Keratinocyte (primary cell): Measurements from ENCODE around the gene HAO2. TPM values are rescaled to one million over a fixed set of nuclear protein-coding genes. Genes with fewer than 3 reads are reported as not detected.

Experiments
- DNase-seq: peaks from one replicate; pipeline ENCODE4 v3.0.0-alpha.2; 2011; ENCODE audit warnings: low read depth, missing footprints, low spot score
- FAIRE-seq: peaks from 2 replicates; lab custom pipeline; 2011; peaks lifted over from hg19 to GRCh38; lab: Jason Lieb, UNC
- H2AFZ ChIP-seq: 2 replicates; pipeline ENCODE4 v1.6.0; 2012; ENCODE audit warnings: low read length, control low read depth, inconsistent platforms; ENCODE audit not compliant: control insufficient read depth
- H3K27ac ChIP-seq: 2 replicates; pipeline ENCODE4 v1.5.1; 2011; ENCODE audit warnings: low read length; ENCODE audit not compliant: control insufficient read depth, insufficient read depth
- H3K27me3 ChIP-seq: 3 replicates; pipeline ENCODE4 v1.6.0; 2011; ENCODE audit warnings: low read length; ENCODE audit not compliant: control insufficient read depth, insufficient read depth; ENCODE audit errors: extremely low read depth
- H3K36me3 ChIP-seq, 2 experiments: 2 replicates in 1 of 2; 3 replicates in 1 of 2; pipeline ENCODE4 v1.5.1; 2011; ENCODE audit warnings: low read length in 2 of 2, mild to moderate bottlenecking in 1 of 2; ENCODE audit not compliant: control insufficient read depth in 2 of 2, insufficient read depth in 2 of 2; ENCODE audit errors: extremely low read depth in 1 of 2
- H3K4me1 ChIP-seq: 3 replicates; pipeline ENCODE4 v1.5.1; 2011; ENCODE audit warnings: low read length; ENCODE audit not compliant: control insufficient read depth, insufficient read depth; ENCODE audit errors: extremely low read depth
- H3K4me2 ChIP-seq: 3 replicates; pipeline ENCODE4 v1.6.0; 2011; ENCODE audit warnings: low read depth, low read length; ENCODE audit not compliant: control insufficient read depth, insufficient read depth; ENCODE audit errors: extremely low read depth
- H3K4me3 ChIP-seq, 3 experiments: fragments of 200-600 bp in 1 of 3; sonication (generic) in 1 of 3; 2 replicates in 2 of 3; 3 replicates in 1 of 3; pipeline ENCODE4 v1.5.1; 2011 to 2016; ENCODE audit warnings: low read length in 3 of 3, mild to moderate bottlenecking in 3 of 3, control low read depth in 2 of 3, inconsistent platforms in 1 of 3, low read depth in 1 of 3, mixed read lengths in 1 of 3, mixed run types in 1 of 3, moderate library complexity in 1 of 3; ENCODE audit not compliant: control insufficient read depth in 2 of 3, insufficient read depth in 2 of 3; ENCODE audit errors: extremely low read depth in 1 of 3
- H3K79me2 ChIP-seq: 2 replicates; pipeline ENCODE4 v1.6.0; 2012; ENCODE audit warnings: low read length; ENCODE audit not compliant: control insufficient read depth, insufficient read depth
- H3K9ac ChIP-seq: 3 replicates; pipeline ENCODE4 v1.6.0; 2011; ENCODE audit warnings: low read length; ENCODE audit not compliant: control insufficient read depth, insufficient read depth; ENCODE audit errors: extremely low read depth
- H3K9me1 ChIP-seq: 3 replicates; pipeline ENCODE4 v1.6.0; 2011; ENCODE audit warnings: low read length; ENCODE audit not compliant: control insufficient read depth, insufficient read depth; ENCODE audit errors: extremely low read depth
- H3K9me3 ChIP-seq: 2 replicates; pipeline ENCODE4 v1.5.1; 2012; ENCODE audit warnings: low read depth, low read length; ENCODE audit not compliant: control insufficient read depth
- H4K20me1 ChIP-seq: 3 replicates; pipeline ENCODE4 v1.6.0; 2011; ENCODE audit warnings: low read length; ENCODE audit not compliant: control insufficient read depth, insufficient read depth; ENCODE audit errors: extremely low read depth
- EZH2 ChIP-seq: IDR thresholded peaks from one replicate; pipeline ENCODE4 v1.6.1; 2012; ENCODE audit warnings: inconsistent platforms, mild to moderate bottlenecking, low read length, moderate library complexity
- dilution Hi-C: fragments of 300-500 bp; cut with MboI; formaldehyde crosslinking; loops from one replicate; pipeline ENCODE4 v1.7.0; 2020; ENCODE audit warnings: low sequenced_read_pairs; ENCODE audit not compliant: extremely low pct_ligation_motif_present
- polyA plus RNA-seq, 5 experiments: library from polyadenylated mRNA; depleted of rRNA in 3 of 5; stranded (reverse) in 3 of 5; stranded (forward) in 1 of 5; unstranded in 1 of 5; fragments of >200 nt; gene quantifications; 1 replicate in 1 of 5; 2 replicates in 3 of 5; 3 replicates in 1 of 5; pipeline versions ENCODE4 v1.2.1 to v1.2.3, GENCODE V29; 2011 to 2012; ENCODE audit warnings: missing spikeins in 2 of 5, low read depth in 1 of 5, low replicate concordance in 1 of 5
- TF ChIP-seq, protein P1 (sequence below), 3 experiments: IDR thresholded peaks in 1 of 3; conservative IDR thresholded peaks in 1 of 3; optimal IDR thresholded peaks in 1 of 3; 2 replicates in 2 of 3; 3 replicates in 1 of 3; pipeline versions ENCODE3 to v1.5.1; 2011; ENCODE audit warnings: low read length in 3 of 3, mild to moderate bottlenecking in 3 of 3, moderate library complexity in 2 of 3, control low read depth in 1 of 3, inconsistent platforms in 1 of 3; ENCODE audit not compliant: insufficient read depth in 2 of 3; ENCODE audit errors: extremely low read depth in 1 of 3

The HAO2 gene
- polyA plus RNA-seq, 1 donor (not counting 4 experiments of a cell fraction or from before 2014, with no cell fraction given): not detected

DNA sequence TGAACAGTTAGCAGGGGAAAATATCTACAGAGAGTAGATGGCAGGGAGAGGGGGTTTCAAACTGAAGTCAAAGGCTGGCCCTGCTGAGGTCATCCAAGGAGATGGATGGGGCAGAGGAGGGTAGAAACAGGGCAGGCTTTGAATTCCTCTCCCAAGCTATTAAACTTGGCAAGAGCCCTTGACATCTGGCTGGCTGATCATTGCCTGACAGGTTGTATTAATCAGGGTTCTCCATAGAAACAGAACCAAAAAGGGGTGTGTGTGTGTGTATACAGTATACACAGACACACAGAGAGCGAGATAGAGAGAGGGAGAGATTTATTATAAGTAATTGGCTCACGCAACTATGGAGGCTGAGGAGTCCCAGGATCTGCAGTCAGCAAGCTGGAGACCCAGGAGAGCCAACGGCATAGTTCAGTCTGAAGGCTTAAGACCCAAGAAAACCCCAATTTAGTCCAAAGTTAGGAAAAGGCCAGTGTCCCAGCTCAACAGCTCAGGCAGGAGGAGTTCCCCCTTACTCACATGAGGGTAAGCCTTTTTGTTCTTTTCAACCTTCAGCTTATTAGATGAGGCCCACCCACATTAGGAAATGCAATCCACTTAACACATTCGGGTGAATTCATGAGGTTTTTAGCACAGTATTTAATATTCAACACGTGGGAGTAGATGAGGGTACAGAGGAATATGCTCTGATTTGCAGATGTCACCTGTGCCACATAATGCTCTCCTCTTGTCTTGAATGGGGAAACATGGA, 46.7 kb upstream of the HAO2 start:
- no peaks in the 10 kb centered on the region for H3K9me1 ChIP-seq
- H3K4me2 ChIP-seq: no peak overlapping the region
- H4K20me1 ChIP-seq: no peaks in the 10 kb centered on the region
- dilution Hi-C loops: no loop called here
- H3K36me3 ChIP-seq: no peaks in the 10 kb centered on the region
- H3K27me3 ChIP-seq: no peaks in the 10 kb centered on the region
- no peak overlapping the region for H2AFZ ChIP-seq
- no peak overlapping the region for H3K9ac ChIP-seq
- no peaks in the 10 kb centered on the region for H3K79me2 ChIP-seq
- no peak overlapping the region for H3K4me3 ChIP-seq
- FAIRE-seq: no peak
- no peak for TF ChIP-seq EZH2
- TF ChIP-seq, protein P1, sequence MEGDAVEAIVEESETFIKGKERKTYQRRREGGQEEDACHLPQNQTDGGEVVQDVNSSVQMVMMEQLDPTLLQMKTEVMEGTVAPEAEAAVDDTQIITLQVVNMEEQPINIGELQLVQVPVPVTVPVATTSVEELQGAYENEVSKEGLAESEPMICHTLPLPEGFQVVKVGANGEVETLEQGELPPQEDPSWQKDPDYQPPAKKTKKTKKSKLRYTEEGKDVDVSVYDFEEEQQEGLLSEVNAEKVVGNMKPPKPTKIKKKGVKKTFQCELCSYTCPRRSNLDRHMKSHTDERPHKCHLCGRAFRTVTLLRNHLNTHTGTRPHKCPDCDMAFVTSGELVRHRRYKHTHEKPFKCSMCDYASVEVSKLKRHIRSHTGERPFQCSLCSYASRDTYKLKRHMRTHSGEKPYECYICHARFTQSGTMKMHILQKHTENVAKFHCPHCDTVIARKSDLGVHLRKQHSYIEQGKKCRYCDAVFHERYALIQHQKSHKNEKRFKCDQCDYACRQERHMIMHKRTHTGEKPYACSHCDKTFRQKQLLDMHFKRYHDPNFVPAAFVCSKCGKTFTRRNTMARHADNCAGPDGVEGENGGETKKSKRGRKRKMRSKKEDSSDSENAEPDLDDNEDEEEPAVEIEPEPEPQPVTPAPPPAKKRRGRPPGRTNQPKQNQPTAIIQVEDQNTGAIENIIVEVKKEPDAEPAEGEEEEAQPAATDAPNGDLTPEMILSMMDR (optimal IDR thresholded peaks at IDR 0.05 in 1 of 3, IDR thresholded peaks at IDR 0.05 in 1 of 3, conservative IDR thresholded peaks at IDR 0.05 in 1 of 3; ENCODE audit: extremely low read depth in 1 of 3, insufficient read depth in 2 of 3, low read length in 3 of 3): no peak
- no peaks in the 10 kb centered on the region for H3K4me1 ChIP-seq
- no peak overlapping the region for H3K27ac ChIP-seq
- no peaks in the 10 kb centered on the region for H3K9me3 ChIP-seq
- DNase-seq: no peak

DNA sequence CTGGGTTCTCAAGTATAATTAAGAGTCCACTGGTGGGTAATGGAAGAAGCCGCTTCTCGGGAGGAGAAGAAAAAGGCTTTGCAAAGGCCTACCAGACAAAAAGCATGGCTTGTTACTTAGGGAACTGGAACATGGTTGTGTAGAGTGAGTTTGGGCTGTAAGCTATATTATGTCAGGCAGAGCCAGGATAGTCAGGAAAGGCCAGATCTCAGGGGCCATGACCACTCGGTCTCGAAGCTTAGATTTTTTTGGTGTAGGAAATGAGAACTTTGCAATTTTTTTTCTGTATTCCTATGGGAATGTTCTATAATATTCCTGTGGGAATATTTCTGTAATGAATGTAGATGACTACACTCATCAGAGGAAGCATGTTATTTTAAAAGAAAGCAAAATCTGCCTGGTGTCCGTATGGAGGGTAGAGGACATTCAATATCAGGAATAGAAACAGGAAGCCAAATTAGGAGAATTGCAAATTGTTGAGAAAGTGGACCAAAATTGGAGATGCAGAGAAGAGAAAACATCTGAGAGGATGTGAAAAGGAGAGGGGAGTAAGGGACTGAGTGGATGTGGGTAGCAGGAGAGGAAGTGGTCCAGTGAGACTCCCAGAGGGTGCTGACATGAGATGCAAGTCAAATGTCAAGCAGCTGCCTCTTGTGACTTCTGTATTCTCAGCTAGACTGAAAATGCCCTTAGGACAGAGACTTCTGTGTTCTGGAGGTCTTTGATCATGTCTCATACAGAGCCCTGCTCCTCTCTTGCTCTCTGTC, 45.2 kb upstream of the HAO2 start:
- H3K9me3 ChIP-seq: no peaks in the 10 kb centered on the region
- TF ChIP-seq, protein P1 (optimal IDR thresholded peaks at IDR 0.05 in 1 of 3, IDR thresholded peaks at IDR 0.05 in 1 of 3, conservative IDR thresholded peaks at IDR 0.05 in 1 of 3; ENCODE audit: extremely low read depth in 1 of 3, insufficient read depth in 2 of 3, low read length in 3 of 3): no peak
- no peak for TF ChIP-seq EZH2
- no peaks in the 10 kb centered on the region for H3K79me2 ChIP-seq
- no peak overlapping the region for H3K4me2 ChIP-seq
- no peak overlapping the region for H3K27ac ChIP-seq
- no peaks in the 10 kb centered on the region for H4K20me1 ChIP-seq
- no peak for DNase-seq
- no peak overlapping the region for H3K4me3 ChIP-seq
- H3K27me3 ChIP-seq: no peaks in the 10 kb centered on the region
- H3K36me3 ChIP-seq: no peaks in the 10 kb centered on the region
- H3K4me1 ChIP-seq: peaks cover 5% of the 10 kb centered on the region
- FAIRE-seq: no peak
- no peaks in the 10 kb centered on the region for H3K9me1 ChIP-seq
- H2AFZ ChIP-seq: no peak overlapping the region
- no peak overlapping the region for H3K9ac ChIP-seq
- dilution Hi-C loops: no loop called here
